ENCODE results near the gene C1orf52. TPM values are rescaled to one million over a fixed set of nuclear protein-coding genes. Genes with fewer than 3 reads are reported as not detected.
"Not testable (repeated sequence)": the region's sequence is repeated elsewhere in the genome, so short reads cannot be mapped to it uniquely, and the experiment has no call there.

Gene C1orf52
- total RNA-seq, 2 donors from 2014 or later = 21.0 to 35.4 TPM

- peak overlapping the region; percentile 87 to 93 for H3K27ac Mint-ChIP-seq
- peaks cover 22 to 29% of the 10 kb centered on the region in 2 donors for H3K36me3 Mint-ChIP-seq
- DNase-seq (ENCODE audit: low spot score in 2 of 2) (no peak), ATAC-seq (no peak)
- H3K9me3 Mint-ChIP-seq = no peaks in the 10 kb centered on the region
Observed at GRCh38 chr1:85259912-85260274, 431 bp upstream of the C1orf52 start.

GRCh38 chr1:85258536-85259117, 835 bp downstream of the C1orf52 start:
- Mint-ChIP-seq H3K9me3 (no peaks in the 10 kb centered on the region), H3K36me3 (peaks cover 18 to 22% of the 10 kb centered on the region in 2 donors), H3K27ac (peak overlapping the region; percentile 93)
- ATAC-seq (no peak), DNase-seq (ENCODE audit: low spot score in 2 of 2) (no peak)

- not testable (repeated sequence) for ATAC-seq, H3K27ac Mint-ChIP-seq
- peaks cover 0 to 11% of the 10 kb centered on the region in 2 donors for H3K9me3 Mint-ChIP-seq
Observed at GRCh38 chr1:85249042-85249441, 10.4 kb downstream of the C1orf52 start.

GRCh38 chr1:85245891-85246290, 13.6 kb downstream of the C1orf52 start:
- DNase-seq (ENCODE audit: low spot score in 2 of 2) = no peak
- H3K36me3 Mint-ChIP-seq = peaks cover 0 to 28% of the 10 kb centered on the region in 2 donors
- H3K27ac Mint-ChIP-seq = no peak overlapping the region
- peaks cover 0 to 11% of the 10 kb centered on the region in 2 donors for H3K9me3 Mint-ChIP-seq
- ATAC-seq = no peak

More at GRCh38 chr1:85249042-85249441, 10.4 kb downstream of the C1orf52 start:
- DNase-seq (ENCODE audit: low spot score in 2 of 2) = not testable (repeated sequence)
- H3K36me3 Mint-ChIP-seq = peaks cover 0 to 28% of the 10 kb centered on the region in 2 donors

- DNase-seq (ENCODE audit: low spot score in 2 of 2) = no peak
- H3K9me3 Mint-ChIP-seq = peaks cover 0 to 9% of the 10 kb centered on the region in 2 donors
- no peak for ATAC-seq
- H3K27ac Mint-ChIP-seq = no peak overlapping the region
- H3K36me3 Mint-ChIP-seq = peaks cover 0 to 25% of the 10 kb centered on the region in 2 donors
Observed at GRCh38 chr1:85245456-85245855, 14.0 kb downstream of the C1orf52 start.

GRCh38 chr1:85244271-85245061, 15.0 kb downstream of the C1orf52 start:
- DNase-seq (ENCODE audit: low spot score in 2 of 2) = no peak
- ATAC-seq = no peak
- H3K9me3 Mint-ChIP-seq = peaks cover 0 to 2% of the 10 kb centered on the region in 2 donors
- peak overlapping the region in 1 of 2 donors; percentile 20 for H3K27ac Mint-ChIP-seq
- peaks cover 0 to 15% of the 10 kb centered on the region in 2 donors for H3K36me3 Mint-ChIP-seq

- H3K36me3 Mint-ChIP-seq = peaks cover 0 to 8% of the 10 kb centered on the region in 2 donors
- DNase-seq (ENCODE audit: low spot score in 2 of 2) = no peak
- no peak overlapping the region for H3K27ac Mint-ChIP-seq
- no peak for ATAC-seq
- H3K9me3 Mint-ChIP-seq = no peaks in the 10 kb centered on the region
Observed at GRCh38 chr1:85243372-85243771, 16.1 kb downstream of the C1orf52 start.

GRCh38 chr1:85240643-85241042, 18.8 kb downstream of the C1orf52 start:
- no peaks in the 10 kb centered on the region for H3K9me3 Mint-ChIP-seq
- ATAC-seq (no peak), DNase-seq (ENCODE audit: low spot score in 2 of 2) (no peak)
- H3K36me3 Mint-ChIP-seq = no peaks in the 10 kb centered on the region
- H3K27ac Mint-ChIP-seq = peak overlapping the region in 1 of 2 donors; percentile 70

- no peak for DNase-seq (ENCODE audit: low spot score in 2 of 2)
- peak; percentile 51 to 71 for ATAC-seq
- H3K27ac Mint-ChIP-seq = peak overlapping the region in 1 of 2 donors; percentile 70
- H3K9me3 Mint-ChIP-seq = no peaks in the 10 kb centered on the region
- H3K36me3 Mint-ChIP-seq = no peaks in the 10 kb centered on the region
Observed at GRCh38 chr1:85240174-85240601, 19.3 kb downstream of the C1orf52 start.

- Mint-ChIP-seq H3K9me3 (no peaks in the 10 kb centered on the region), H3K27ac (no peak overlapping the region), H3K36me3 (no peaks in the 10 kb centered on the region)
- DNase-seq (ENCODE audit: low spot score in 2 of 2) (no peak), ATAC-seq (no peak)
Observed at GRCh38 chr1:85237613-85238012, 21.8 kb downstream of the C1orf52 start.

GRCh38 chr1:85230305-85230977, 29.0 kb downstream of the C1orf52 start:
- DNase-seq (ENCODE audit: low spot score in 2 of 2) (no peak), ATAC-seq (peak in 1 of 2 donors; percentile 34)
- peak overlapping the region in 1 of 2 donors; percentile 93 for H3K27ac Mint-ChIP-seq
- no peaks in the 10 kb centered on the region for H3K9me3 Mint-ChIP-seq
- H3K36me3 Mint-ChIP-seq = no peaks in the 10 kb centered on the region

- Mint-ChIP-seq H3K27ac (no peak overlapping the region), H3K36me3 (no peaks in the 10 kb centered on the region), H3K9me3 (no peaks in the 10 kb centered on the region)
Observed at GRCh38 chr1:85229574-85230097, 29.8 kb downstream of the C1orf52 start.

GRCh38 chr1:85228972-85229371, 30.5 kb downstream of the C1orf52 start:
- no peak for DNase-seq (ENCODE audit: low spot score in 2 of 2)
- no peak for ATAC-seq
- no peak overlapping the region for H3K27ac Mint-ChIP-seq
- no peaks in the 10 kb centered on the region for H3K36me3 Mint-ChIP-seq
- H3K9me3 Mint-ChIP-seq = no peaks in the 10 kb centered on the region

More at GRCh38 chr1:85229574-85230097, 29.8 kb downstream of the C1orf52 start:
- ATAC-seq (no peak), DNase-seq (ENCODE audit: low spot score in 2 of 2) (no peak)

- ATAC-seq = no peak
- DNase-seq (ENCODE audit: low spot score in 2 of 2) = no peak
- H3K36me3 Mint-ChIP-seq = no peaks in the 10 kb centered on the region
- H3K9me3 Mint-ChIP-seq = no peaks in the 10 kb centered on the region
- no peak overlapping the region for H3K27ac Mint-ChIP-seq
Observed at GRCh38 chr1:85225624-85226380, 33.7 kb downstream of the C1orf52 start.

- no peak for DNase-seq (ENCODE audit: low spot score in 2 of 2)
- Mint-ChIP-seq H3K9me3 (no peaks in the 10 kb centered on the region), H3K36me3 (no peaks in the 10 kb centered on the region), H3K27ac (no peak overlapping the region)
- ATAC-seq = no peak
Observed at GRCh38 chr1:85224734-85225623, 34.5 kb downstream of the C1orf52 start.

Measured in activated naive CD4-positive, alpha-beta T cell treated with anti-CD3 and anti-CD28 coated beads, Interleukin-2, amount 50 U/mL, for 72 hours (primary cell).